Stimulated activated CD8-positive, alpha-beta memory T cell treated with anti-CD3 and anti-CD28 coated beads, Interleukin-7, amount 100 ng/mL, for 1 hour (primary cell): Measurements from ENCODE around the gene ARFGAP1.

Source experiments
- DNase-seq, 2 donors: peaks; one replicate each; pipeline ENCODE4 v3.0.0-alpha.2; 2020; ENCODE audit warnings: low read depth in 2 of 2

Gene ARFGAP1

GRCh38 chr20:63259734-63260460 is 12.7 kb upstream of the ARFGAP1 start:
- DNase-seq: no peak

- DNase-seq: no peak
These were observed 12.1 kb upstream of the ARFGAP1 start for GRCh38 chr20:63260521-63260920.

- DNase-seq: no peak
These were observed 11.4 kb upstream of the ARFGAP1 start for GRCh38 chr20:63261060-63261794.

- DNase-seq: no peak
These were observed 10.7 kb upstream of the ARFGAP1 start for GRCh38 chr20:63261795-63262528.

- DNase-seq: no peak
These were observed 9.8 kb upstream of the ARFGAP1 start for GRCh38 chr20:63262836-63263235.

GRCh38 chr20:63264000-63264399 is 8.6 kb upstream of the ARFGAP1 start:
- no peak for DNase-seq

- DNase-seq: no peak
These were observed 8.1 kb upstream of the ARFGAP1 start for GRCh38 chr20:63264519-63264918.

GRCh38 chr20:63265891-63266515 is 6.6 kb upstream of the ARFGAP1 start:
- DNase-seq: no peak

- no peak for DNase-seq
These were observed 4.9 kb upstream of the ARFGAP1 start for GRCh38 chr20:63267691-63268090.

GRCh38 chr20:63268256-63268655 is 4.4 kb upstream of the ARFGAP1 start:
- no peak for DNase-seq

- DNase-seq: no peak
These were observed 3.8 kb upstream of the ARFGAP1 start for GRCh38 chr20:63268671-63269439.

- no peak for DNase-seq
These were observed 2.9 kb upstream of the ARFGAP1 start for GRCh38 chr20:63269724-63270123.

GRCh38 chr20:63270606-63271325 is 1.8 kb upstream of the ARFGAP1 start:
- DNase-seq: no peak

GRCh38 chr20:63273059-63273579 is 506 bp downstream of the ARFGAP1 start:
- DNase-seq: no peak

GRCh38 chr20:63273635-63274380 is 1.2 kb downstream of the ARFGAP1 start:
- no peak for DNase-seq

- DNase-seq: no peak
These were observed 2.0 kb downstream of the ARFGAP1 start for GRCh38 chr20:63274381-63275228.

GRCh38 chr20:63275825-63276224 is 3.2 kb downstream of the ARFGAP1 start:
- DNase-seq: no peak

- no peak for DNase-seq
These were observed 4.3 kb downstream of the ARFGAP1 start for GRCh38 chr20:63276956-63277355.
